Uterus (tissue), 2 donors: Measurements from ENCODE around the gene MAGEA11.
"Not testable (repeated sequence)": the region's sequence is repeated elsewhere in the genome, so short reads cannot be mapped to it uniquely, and the experiment has no call there.

Experiments used
- POLR2A ChIP-seq, 2 donors: fragments of 450-650 bp; IDR thresholded peaks; one replicate each; pipeline ENCODE4 v1.6.1; 2016; ENCODE audit warnings: antibody characterized with exemption in 2 of 2, mild to moderate bottlenecking in 1 of 2, moderate library complexity in 1 of 2
- TF ChIP-seq, protein P1 (sequence below), 4 experiments: fragments of 200-600 bp in 2 of 4; fragments of 450-650 bp in 2 of 4; sonication (generic) in 2 of 4; IDR thresholded peaks; one replicate each; pipeline ENCODE4 v1.5.1; 2016 to 2019; ENCODE audit warnings: antibody characterized with exemption in 4 of 4, mild to moderate bottlenecking in 2 of 4, moderate library complexity in 1 of 4

DNA sequence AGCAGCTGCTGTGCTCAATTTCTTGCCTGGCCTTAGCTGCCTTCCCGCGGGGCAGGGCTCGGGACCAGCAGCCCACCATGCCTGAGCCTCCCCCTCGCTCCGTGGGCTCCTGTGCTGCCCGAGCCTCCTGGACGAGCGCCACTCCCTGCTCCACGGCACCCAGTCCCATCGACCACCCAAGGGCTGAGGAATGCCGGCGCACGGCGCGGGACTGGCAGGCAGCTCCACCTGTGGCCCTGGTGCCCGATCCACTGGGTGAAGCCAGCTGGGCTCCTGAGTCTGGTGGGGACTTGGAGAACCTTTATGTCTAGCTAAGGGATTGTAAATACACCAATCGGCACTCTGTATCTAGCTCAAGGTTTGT, 46.8 kb downstream of the MAGEA11 start:
- TF ChIP-seq, protein P1, sequence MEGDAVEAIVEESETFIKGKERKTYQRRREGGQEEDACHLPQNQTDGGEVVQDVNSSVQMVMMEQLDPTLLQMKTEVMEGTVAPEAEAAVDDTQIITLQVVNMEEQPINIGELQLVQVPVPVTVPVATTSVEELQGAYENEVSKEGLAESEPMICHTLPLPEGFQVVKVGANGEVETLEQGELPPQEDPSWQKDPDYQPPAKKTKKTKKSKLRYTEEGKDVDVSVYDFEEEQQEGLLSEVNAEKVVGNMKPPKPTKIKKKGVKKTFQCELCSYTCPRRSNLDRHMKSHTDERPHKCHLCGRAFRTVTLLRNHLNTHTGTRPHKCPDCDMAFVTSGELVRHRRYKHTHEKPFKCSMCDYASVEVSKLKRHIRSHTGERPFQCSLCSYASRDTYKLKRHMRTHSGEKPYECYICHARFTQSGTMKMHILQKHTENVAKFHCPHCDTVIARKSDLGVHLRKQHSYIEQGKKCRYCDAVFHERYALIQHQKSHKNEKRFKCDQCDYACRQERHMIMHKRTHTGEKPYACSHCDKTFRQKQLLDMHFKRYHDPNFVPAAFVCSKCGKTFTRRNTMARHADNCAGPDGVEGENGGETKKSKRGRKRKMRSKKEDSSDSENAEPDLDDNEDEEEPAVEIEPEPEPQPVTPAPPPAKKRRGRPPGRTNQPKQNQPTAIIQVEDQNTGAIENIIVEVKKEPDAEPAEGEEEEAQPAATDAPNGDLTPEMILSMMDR (IDR thresholded peaks at IDR 0.05), result not testable (repeated sequence)
- not testable (repeated sequence) for TF ChIP-seq POLR2A (IDR thresholded peaks at IDR 0.05)
